ENCODE measurements around the gene ACTL7A. TPM values are rescaled to one million over a fixed set of nuclear protein-coding genes. Genes with fewer than 3 reads are reported as not detected.

The ACTL7A gene
- total and polyA plus RNA-seq, 2 of the 4 experiments (the other 2 are of a cell fraction), result not detected

DNA sequence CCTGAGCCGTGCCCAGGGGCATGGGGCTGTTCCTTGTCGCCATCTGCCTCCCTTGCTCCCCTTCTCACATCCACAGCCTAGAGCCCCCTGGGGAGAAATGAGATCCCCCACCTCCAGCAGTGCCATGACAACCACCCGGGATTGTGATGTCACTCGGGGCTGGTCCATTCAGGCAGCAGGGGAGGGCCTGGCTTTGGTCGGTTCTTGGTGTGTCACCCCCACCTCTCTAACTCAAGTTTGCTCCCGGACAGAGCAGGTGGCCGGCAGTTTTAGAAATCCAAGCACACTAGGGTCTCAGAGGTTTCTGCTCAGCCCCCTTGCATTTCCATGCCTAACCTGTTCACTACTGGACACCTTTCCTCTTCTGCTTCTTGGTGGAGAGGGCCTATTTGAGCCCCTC, 6.2 kb upstream of the ACTL7A start, which contains the start of gene ACTL7B:
Gene ACTL7B (minus strand): TSS at position 99 of the 400 bp plus-strand sequence. CDS start 56 bp downstream, at position 43.
- H3K4ac ChIP-seq (ENCODE audit: low read depth, low read length), result no peak within 1 kb of the TSS
- no peaks in the 10 kb centered on the region for H3K36me3 ChIP-seq (ENCODE audit: control insufficient read depth, insufficient read depth, low read length)
- no peaks in the 10 kb centered on the region for H3K9me1 ChIP-seq (ENCODE audit: insufficient read depth, low read length)
- H2BK5ac ChIP-seq (ENCODE audit: low read depth, low read length, poor library complexity, severe bottlenecking), result no peak within 1 kb of the TSS
- no peak within 1 kb of the TSS for H4K8ac ChIP-seq (ENCODE audit: low read depth in 2 of 2, low read length in 2 of 2)
- DNase-seq (no peak), ATAC-seq (ENCODE audit: low read depth) (no peak)
- no peak within 1 kb of the TSS for H3K56ac ChIP-seq (ENCODE audit: extremely low read depth, insufficient read depth, low read length)
- no peak within 1 kb of the TSS for H4K5ac ChIP-seq (ENCODE audit: low read depth, low read length)
- H4K91ac ChIP-seq (ENCODE audit: insufficient read depth, low read depth, low read length), result no peak within 1 kb of the TSS
- in situ Hi-C loops (cut with MboI; ENCODE audit: low sequenced_read_pairs), result no loop called here
- H3K18ac ChIP-seq (ENCODE audit: low read depth, low read length), result no peak within 1 kb of the TSS
- H3K14ac ChIP-seq (replicated peaks; ENCODE audit: low read depth, low read length), result no peak within 1 kb of the TSS
- H3K79me1 ChIP-seq (ENCODE audit: low read depth in 1 of 2, low read length in 2 of 2), result no peaks in the 10 kb centered on the region
- 67% methylated on average over 3 of the region's 7 CpGs; no CpG with 5 or more reads in 1 of the 2 experiments for WGBS, 2 experiments (ENCODE audit: extremely low coverage in 2 of 2, insufficient read length in 1 of 2)
- peak within 1 kb of the TSS; percentile 58 for H2AFZ ChIP-seq (replicated peaks; ENCODE audit: low read length, poor library complexity)
- H3K9me3 ChIP-seq (ENCODE audit: control insufficient read depth, insufficient read depth, low read length), result no peaks in the 10 kb centered on the region
- no peaks in the 10 kb centered on the region for H4K20me1 ChIP-seq (ENCODE audit: insufficient read depth, low read length)
- no peak within 1 kb of the TSS for H3K9ac ChIP-seq (ENCODE audit: low read depth, low read length)
- ChIA-PET CTCF (no interaction called here), POLR2A (ENCODE audit: unreplicated experiment) (no interaction called here)
- H3K27me3 ChIP-seq (ENCODE audit: control insufficient read depth, insufficient read depth, low read length), result peaks cover 8% of the 10 kb centered on the region
- dilution Hi-C loops (cut with HindIII; ENCODE audit: low sequenced_read_pairs, unreplicated experiment), result no loop called here
- no peak within 1 kb of the TSS for H3K4me2 ChIP-seq (ENCODE audit: low read depth, low read length)
- H3K4me1 ChIP-seq (ENCODE audit: control insufficient read depth, insufficient read depth, low read length), result no peaks in the 10 kb centered on the region
- no peak within 1 kb of the TSS for H3K23ac ChIP-seq (ENCODE audit: low read depth, low read length)
- no peak within 1 kb of the TSS for H2AK9ac ChIP-seq (replicated peaks; ENCODE audit: low read depth, low read length, poor library complexity)
- H2BK20ac ChIP-seq (ENCODE audit: low read depth, low read length), result no peak within 1 kb of the TSS
- no peak within 1 kb of the TSS for H3K27ac ChIP-seq (ENCODE audit: insufficient read depth, low read length)
- BruUV-seq (replicated peaks), result no TSS peak
- intact Hi-C loops (cut with micrococcal nuclease), result no loop called here
- H2AK5ac ChIP-seq (ENCODE audit: low read depth, low read length), result no peak within 1 kb of the TSS
- TF ChIP-seq POLR2A (IDR thresholded peaks at IDR 0.05; ENCODE audit: low read depth, low read length) (no peak), RAD21 (IDR thresholded peaks at IDR 0.05; ENCODE audit: low read length) (no peak), RCOR1 (IDR thresholded peaks at IDR 0.05; ENCODE audit: insufficient replicate concordance, low read length) (no peak), NFE2L2 (IDR thresholded peaks at IDR 0.05; ENCODE audit: low read depth, low read length) (no peak), CEBPB (IDR thresholded peaks at IDR 0.05; ENCODE audit: low read depth, low read length) (no peak), BHLHE40 (IDR thresholded peaks at IDR 0.05; ENCODE audit: low read depth, low read length) (no peak), RFX5 (IDR thresholded peaks at IDR 0.05; ENCODE audit: low read depth, low read length) (no peak), MAFK (IDR thresholded peaks at IDR 0.05; ENCODE audit: low read depth, low read length) (no peak), CHD1 (IDR thresholded peaks at IDR 0.05; ENCODE audit: low read depth, low read length) (no peak), MAZ (IDR thresholded peaks at IDR 0.05; ENCODE audit: borderline replicate concordance, low read depth, low read length) (no peak), FOS (IDR thresholded peaks at IDR 0.05; ENCODE audit: low read depth, low read length) (no peak), MXI1 (IDR thresholded peaks at IDR 0.05; ENCODE audit: borderline replicate concordance, low read depth, low read length) (no peak), SMC3 (IDR thresholded peaks at IDR 0.05; ENCODE audit: low read depth, low read length) (no peak)
- TF ChIP-seq, protein P1, sequence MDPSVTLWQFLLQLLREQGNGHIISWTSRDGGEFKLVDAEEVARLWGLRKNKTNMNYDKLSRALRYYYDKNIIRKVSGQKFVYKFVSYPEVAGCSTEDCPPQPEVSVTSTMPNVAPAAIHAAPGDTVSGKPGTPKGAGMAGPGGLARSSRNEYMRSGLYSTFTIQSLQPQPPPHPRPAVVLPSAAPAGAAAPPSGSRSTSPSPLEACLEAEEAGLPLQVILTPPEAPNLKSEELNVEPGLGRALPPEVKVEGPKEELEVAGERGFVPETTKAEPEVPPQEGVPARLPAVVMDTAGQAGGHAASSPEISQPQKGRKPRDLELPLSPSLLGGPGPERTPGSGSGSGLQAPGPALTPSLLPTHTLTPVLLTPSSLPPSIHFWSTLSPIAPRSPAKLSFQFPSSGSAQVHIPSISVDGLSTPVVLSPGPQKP (IDR thresholded peaks at IDR 0.05; ENCODE audit: borderline replicate concordance, low read depth, low read length), result no peak
- TF ChIP-seq, protein P2, sequence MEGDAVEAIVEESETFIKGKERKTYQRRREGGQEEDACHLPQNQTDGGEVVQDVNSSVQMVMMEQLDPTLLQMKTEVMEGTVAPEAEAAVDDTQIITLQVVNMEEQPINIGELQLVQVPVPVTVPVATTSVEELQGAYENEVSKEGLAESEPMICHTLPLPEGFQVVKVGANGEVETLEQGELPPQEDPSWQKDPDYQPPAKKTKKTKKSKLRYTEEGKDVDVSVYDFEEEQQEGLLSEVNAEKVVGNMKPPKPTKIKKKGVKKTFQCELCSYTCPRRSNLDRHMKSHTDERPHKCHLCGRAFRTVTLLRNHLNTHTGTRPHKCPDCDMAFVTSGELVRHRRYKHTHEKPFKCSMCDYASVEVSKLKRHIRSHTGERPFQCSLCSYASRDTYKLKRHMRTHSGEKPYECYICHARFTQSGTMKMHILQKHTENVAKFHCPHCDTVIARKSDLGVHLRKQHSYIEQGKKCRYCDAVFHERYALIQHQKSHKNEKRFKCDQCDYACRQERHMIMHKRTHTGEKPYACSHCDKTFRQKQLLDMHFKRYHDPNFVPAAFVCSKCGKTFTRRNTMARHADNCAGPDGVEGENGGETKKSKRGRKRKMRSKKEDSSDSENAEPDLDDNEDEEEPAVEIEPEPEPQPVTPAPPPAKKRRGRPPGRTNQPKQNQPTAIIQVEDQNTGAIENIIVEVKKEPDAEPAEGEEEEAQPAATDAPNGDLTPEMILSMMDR (conservative IDR thresholded peaks at IDR 0.05; ENCODE audit: low read depth, low read length), result no peak
- TF ChIP-seq, protein P3, sequence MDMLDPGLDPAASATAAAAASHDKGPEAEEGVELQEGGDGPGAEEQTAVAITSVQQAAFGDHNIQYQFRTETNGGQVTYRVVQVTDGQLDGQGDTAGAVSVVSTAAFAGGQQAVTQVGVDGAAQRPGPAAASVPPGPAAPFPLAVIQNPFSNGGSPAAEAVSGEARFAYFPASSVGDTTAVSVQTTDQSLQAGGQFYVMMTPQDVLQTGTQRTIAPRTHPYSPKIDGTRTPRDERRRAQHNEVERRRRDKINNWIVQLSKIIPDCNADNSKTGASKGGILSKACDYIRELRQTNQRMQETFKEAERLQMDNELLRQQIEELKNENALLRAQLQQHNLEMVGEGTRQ (IDR thresholded peaks at IDR 0.05; ENCODE audit: low read depth, low read length), result no peak
- no peak within 1 kb of the TSS for H2BK15ac ChIP-seq (ENCODE audit: low read depth, low read length)
- no peak within 1 kb of the TSS for H3K4me3 ChIP-seq (ENCODE audit: insufficient read depth, low read depth, low read length)
- no peak within 1 kb of the TSS for H2BK120ac ChIP-seq (ENCODE audit: low read depth, low read length)

Data from IMR-90 (cell line).